ENCODE data around the gene ING4. TPM values are rescaled to one million over a fixed set of nuclear protein-coding genes. Genes with fewer than 3 reads are reported as not detected.

The ING4 gene
- total and polyA plus RNA-seq, 2 donors (not counting 3 experiments of a cell fraction or from before 2014, with no cell fraction given), result 34.7 to 52.0 TPM

GRCh38 chr12:6643569-6644256, 19.2 kb downstream of the ING4 start:
- H3K9me3 ChIP-seq (replicated peaks; ENCODE audit: control insufficient read depth, insufficient read depth, low read length), result no peaks in the 10 kb centered on the region
- ChIA-PET POLR2A (interaction anchor here (0.6 kb wide), 1 partner anchor 47 kb away, joined by 3 read pairs; no protein-coding TSS in a partner anchor), CTCF (interaction anchor here (0.8 to 2.2 kb wide), 4 partner anchors 12 to 24 kb away, joined by 3 to 29 read pairs (median 4); no protein-coding TSS in a partner anchor)
- dilution Hi-C loops (cut with MboI; ENCODE audit: extremely low pct_ligation_motif_present, low sequenced_read_pairs) (no loop called here), intact Hi-C loops (cut with micrococcal nuclease) (no loop called here)
- no peak overlapping the region for H3K4me2 ChIP-seq (ENCODE audit: insufficient read depth, low read length)
- DNase-seq (ENCODE audit: low read depth, low spot score), result no peak
- peaks cover 9% of the 10 kb centered on the region for H3K4me1 ChIP-seq (ENCODE audit: control insufficient read depth, extremely low read depth, insufficient read depth, low read length)
- peak overlapping the region; percentile 73 for H2AFZ ChIP-seq (ENCODE audit: low read depth, low read length)
- H3K9me1 ChIP-seq (replicated peaks; ENCODE audit: control insufficient read depth, extremely low read depth, insufficient read depth, low read length), result no peaks in the 10 kb centered on the region
- no peak overlapping the region for H3K4me3 ChIP-seq (replicated peaks in 1 of 3; ENCODE audit: insufficient read depth in 1 of 3, low read depth in 1 of 3, low read length in 3 of 3)
- no peak overlapping the region for H3K9ac ChIP-seq (replicated peaks; ENCODE audit: extremely low read depth, insufficient read depth, low read length)
- TF ChIP-seq FOS (IDR thresholded peaks at IDR 0.05; ENCODE audit: borderline replicate concordance, insufficient read depth, low read length), result no peak
- TF ChIP-seq CTCF (IDR thresholded peaks at IDR 0.05; ENCODE audit: extremely low read depth in 1 of 2, insufficient read depth in 1 of 2, low read depth in 1 of 2, low read length in 2 of 2), result no peak
- TF ChIP-seq POLR2A (IDR thresholded peaks at IDR 0.05; ENCODE audit: low read depth, low read length), result no peak
- TF ChIP-seq JUN (IDR thresholded peaks at IDR 0.05; ENCODE audit: borderline replicate concordance, insufficient read depth, insufficient read length, low read depth), result no peak
- TF ChIP-seq POLR2AphosphoS5 (IDR thresholded peaks at IDR 0.05; ENCODE audit: insufficient read depth, low read depth, low read length), result no peak
- TF ChIP-seq, protein P1, sequence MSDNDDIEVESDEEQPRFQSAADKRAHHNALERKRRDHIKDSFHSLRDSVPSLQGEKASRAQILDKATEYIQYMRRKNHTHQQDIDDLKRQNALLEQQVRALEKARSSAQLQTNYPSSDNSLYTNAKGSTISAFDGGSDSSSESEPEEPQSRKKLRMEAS (IDR thresholded peaks at IDR 0.05; ENCODE audit: insufficient read depth, insufficient read length), result no peak
- no peak for TF ChIP-seq EZH2 (IDR thresholded peaks at IDR 0.05; ENCODE audit: borderline replicate concordance, low read depth, low read length, severe bottlenecking)
- no peak for TF ChIP-seq MYC (IDR thresholded peaks at IDR 0.05; ENCODE audit: low read depth, low read length)
- TF ChIP-seq GATA2 (IDR thresholded peaks at IDR 0.05; ENCODE audit: insufficient read depth, insufficient read length, low read depth, low read length), result no peak
- H4K20me1 ChIP-seq (replicated peaks; ENCODE audit: control insufficient read depth, extremely low read depth, insufficient read depth, low read length), result no peaks in the 10 kb centered on the region
- BruUV-seq (replicated peaks), result no TSS peak
- FAIRE-seq, result no peak
- H3K36me3 ChIP-seq (ENCODE audit: control insufficient read depth in 2 of 2, extremely low read depth in 1 of 2, insufficient read depth in 2 of 2, low read length in 2 of 2), result peaks cover 0 to 2% of the 10 kb centered on the region in 2 experiments
- H3K27ac ChIP-seq (ENCODE audit: insufficient read depth, low read depth, low read length), result no peak overlapping the region
- peaks cover 0 to 2% of the 10 kb centered on the region in 2 experiments for H3K27me3 ChIP-seq (ENCODE audit: control insufficient read depth in 2 of 2, insufficient read depth in 2 of 2, low read length in 2 of 2)
- H3K79me2 ChIP-seq (ENCODE audit: control insufficient read depth, insufficient read depth, low read length), result no peaks in the 10 kb centered on the region
